H1 (cell line): ENCODE measurements around the gene DDX19B. TPM values are rescaled to one million over a fixed set of nuclear protein-coding genes. Genes with fewer than 3 reads are reported as not detected.
A peak's percentile ranks its signal among the peaks of the same experiment; 100 is the strongest.

Source experiments
- CTCF ChIA-PET: fragments of 300-600 bp; sonication (Branson Sonifier 250); formaldehyde crosslinking; loops from one replicate; lab custom pipeline; 2021; ENCODE audit not compliant: partially characterized antibody; lab: Charles Lee
- POLR2A ChIA-PET: fragments of 300-600 bp; sonication (Branson Sonifier 250); formaldehyde crosslinking; loops from one replicate; lab custom pipeline; 2021; ENCODE audit warnings: inconsistent platforms; ENCODE audit not compliant: partially characterized antibody; lab: Charles Lee
- DNase-seq, 2 experiments: peaks; one replicate each; pipeline versions ENCODE4 v3.0.0 to v3.0.0-alpha.2; 2010 to 2022; ENCODE audit warnings: low spot score in 2 of 2, low read depth in 1 of 2, mixed read lengths in 1 of 2
- FAIRE-seq: peaks from 2 replicates; lab custom pipeline; 2011; peaks lifted over from hg19 to GRCh38; lab: Jason Lieb, UNC
- H2AFZ ChIP-seq: 2 replicates; pipeline ENCODE4 v1.8.1; 2012; ENCODE audit warnings: low read length, inconsistent platforms
- H2AK5ac ChIP-seq: 2 replicates; pipeline ENCODE4 v1.6.1; 2013; ENCODE audit warnings: low read depth, low read length
- H2BK120ac ChIP-seq: replicated peaks from 2 replicates; pipeline ENCODE3; 2013; ENCODE audit warnings: low read depth, low read length, inconsistent platforms
- H2BK12ac ChIP-seq: 2 replicates; pipeline ENCODE4 v1.6.1; 2013; ENCODE audit warnings: low read depth, low read length
- H2BK15ac ChIP-seq: 2 replicates; pipeline ENCODE4 v1.6.1; 2013; ENCODE audit warnings: low read length
- H2BK20ac ChIP-seq: 2 replicates; pipeline ENCODE4 v1.6.1; 2013; ENCODE audit warnings: low read length
- H2BK5ac ChIP-seq: 2 replicates; pipeline ENCODE4 v1.6.1; 2013; ENCODE audit warnings: low read depth, low read length
- H3K14ac ChIP-seq: 2 replicates; pipeline ENCODE4 v1.6.1; 2013; ENCODE audit warnings: inconsistent platforms; ENCODE audit not compliant: insufficient read length
- H3K18ac ChIP-seq: 2 replicates; pipeline ENCODE4 v1.6.1; 2013; ENCODE audit warnings: low read length; ENCODE audit errors: extremely low read depth
- H3K23ac ChIP-seq: 2 replicates; pipeline ENCODE4 v1.6.1; 2013; ENCODE audit warnings: inconsistent platforms; ENCODE audit not compliant: insufficient read length
- H3K23me2 ChIP-seq: 2 replicates; pipeline ENCODE4 v1.6.1; 2013; ENCODE audit warnings: low read depth, low read length
- H3K27ac ChIP-seq: 2 replicates; pipeline ENCODE4 v1.6.1; 2011; ENCODE audit warnings: low read depth, low read length, inconsistent platforms
- H3K27me3 ChIP-seq, 4 experiments: replicated peaks in 1 of 4; 1 replicate in 1 of 4; 2 replicates in 3 of 4; pipeline versions ENCODE4 v1.6.1 to v1.8.1; 2011 to 2013; ENCODE audit warnings: low read length in 3 of 4, mild to moderate bottlenecking in 3 of 4, inconsistent platforms in 2 of 4, mixed read lengths in 2 of 4, moderate library complexity in 1 of 4; ENCODE audit not compliant: control insufficient read depth in 3 of 4, insufficient read depth in 3 of 4; ENCODE audit errors: extremely low read depth in 1 of 4
- H3K36me3 ChIP-seq, 4 experiments: 2 replicates each; pipeline versions ENCODE4 v1.6.1 to v1.8.1; 2011 to 2013; ENCODE audit warnings: mild to moderate bottlenecking in 4 of 4, low read length in 3 of 4, moderate library complexity in 2 of 4, control low read depth in 1 of 4, inconsistent platforms in 1 of 4; ENCODE audit not compliant: insufficient read depth in 4 of 4, control insufficient read depth in 2 of 4
- H3K4ac ChIP-seq: replicated peaks from 2 replicates; pipeline ENCODE3; 2013; ENCODE audit warnings: low read length, low read depth, mixed read lengths, inconsistent platforms; ENCODE audit not compliant: insufficient read length
- H3K4me1 ChIP-seq, 4 experiments: replicated peaks in 1 of 4; 1 replicate in 1 of 4; 2 replicates in 3 of 4; pipeline versions ENCODE4 v1.6.1 to v1.8.1; 2011 to 2013; ENCODE audit warnings: low read length in 3 of 4, inconsistent platforms in 2 of 4, mixed read lengths in 1 of 4; ENCODE audit not compliant: insufficient read depth in 4 of 4, control insufficient read depth in 3 of 4
- H3K4me2 ChIP-seq, 2 experiments: 2 replicates each; pipeline versions ENCODE4 v1.6.1 to v1.8.1; 2011 to 2013; ENCODE audit warnings: low read depth in 2 of 2, low read length in 2 of 2, control low read depth in 1 of 2, inconsistent platforms in 1 of 2, mild to moderate bottlenecking in 1 of 2; ENCODE audit not compliant: insufficient read depth in 1 of 2
- H3K4me3 ChIP-seq, 4 experiments: fragments of 200-600, 300-600 bp in 1 of 4; sonication (generic), shearing (Covaris generic), sonication (Bioruptor Twin) in 1 of 4; 2 replicates each; pipeline versions ENCODE4 v1.5.1 to v1.8.1; 2011 to 2016; ENCODE audit warnings: low read length in 4 of 4, low read depth in 3 of 4, control low read depth in 2 of 4, inconsistent platforms in 2 of 4, mild to moderate bottlenecking in 2 of 4, mixed read lengths in 1 of 4, moderate library complexity in 1 of 4; ENCODE audit not compliant: insufficient read depth in 2 of 4; ENCODE audit errors: extremely low read depth in 1 of 4
- H3K56ac ChIP-seq: replicated peaks from 2 replicates; pipeline ENCODE3; 2013; ENCODE audit warnings: low read depth, mild to moderate bottlenecking, mixed read lengths, low read length, inconsistent platforms; ENCODE audit not compliant: insufficient read length
- H3K79me1 ChIP-seq: 2 replicates; pipeline ENCODE4 v1.6.1; 2013; ENCODE audit warnings: low read depth, low read length, control low read depth
- H3K79me2 ChIP-seq, 2 experiments: 2 replicates each; pipeline versions ENCODE4 v1.6.1 to v1.8.1; 2012 to 2013; ENCODE audit warnings: low read length in 2 of 2, mild to moderate bottlenecking in 2 of 2, inconsistent platforms in 1 of 2; ENCODE audit not compliant: insufficient read depth in 2 of 2, control insufficient read depth in 1 of 2
- H3K9ac ChIP-seq, 4 experiments: replicated peaks in 1 of 4; 1 replicate in 1 of 4; 2 replicates in 3 of 4; pipeline versions ENCODE4 v1.6.1 to v1.8.1; 2011 to 2013; ENCODE audit warnings: low read depth in 3 of 4, low read length in 3 of 4, control low read depth in 2 of 4, mild to moderate bottlenecking in 2 of 4, moderate library complexity in 2 of 4, inconsistent platforms in 1 of 4; ENCODE audit errors: extremely low read depth in 1 of 4
- H3K9me3 ChIP-seq, 2 experiments: 2 replicates each; pipeline versions ENCODE4 v1.6.1 to v1.8.1; 2012 to 2013; ENCODE audit warnings: mild to moderate bottlenecking in 2 of 2, moderate library complexity in 2 of 2, control low read depth in 1 of 2, inconsistent platforms in 1 of 2, low read depth in 1 of 2, low read length in 1 of 2, mixed read lengths in 1 of 2; ENCODE audit not compliant: insufficient read depth in 2 of 2
- H4K20me1 ChIP-seq, 2 experiments: replicated peaks in 1 of 2; 2 replicates each; pipeline versions ENCODE3 to v1.8.1; 2011 to 2013; ENCODE audit warnings: inconsistent platforms in 2 of 2, low read length in 2 of 2, mild to moderate bottlenecking in 1 of 2; ENCODE audit not compliant: insufficient read depth in 2 of 2, control insufficient read depth in 1 of 2
- H4K5ac ChIP-seq: 2 replicates; pipeline ENCODE4 v1.6.1; 2013; ENCODE audit warnings: low read length, low read depth, mixed read lengths, inconsistent platforms; ENCODE audit not compliant: insufficient read length
- H4K8ac ChIP-seq: 2 replicates; pipeline ENCODE4 v1.8.0; 2013; ENCODE audit warnings: mild to moderate bottlenecking, moderate library complexity, low read length, inconsistent platforms; ENCODE audit not compliant: insufficient read depth; ENCODE audit errors: extremely low read depth
- H4K91ac ChIP-seq: replicated peaks from 2 replicates; pipeline ENCODE3; 2013; ENCODE audit warnings: low read length, mixed read lengths, inconsistent platforms; ENCODE audit not compliant: insufficient read length
- ASH2L ChIP-seq: fragments of 200-600, 300-600 bp; sonication (generic); IDR thresholded peaks from one replicate; pipeline ENCODE4 v1.7.1; 2017; ENCODE audit warnings: low read length
- CHD2 ChIP-seq: IDR thresholded peaks from 2 replicates; pipeline ENCODE4 v1.6.1; 2012; ENCODE audit warnings: low read length, improper control_type of control experiment
- JUND ChIP-seq: IDR thresholded peaks from 2 replicates; pipeline ENCODE4 v1.6.1; 2011; ENCODE audit warnings: mild to moderate bottlenecking, improper control_type of control experiment, low read length
- KDM1A ChIP-seq: fragments of 200-600, 300-600 bp; sonication (generic); IDR thresholded peaks from 2 replicates; pipeline ENCODE4 v1.7.1; 2016; ENCODE audit warnings: mild to moderate bottlenecking, low read length, borderline replicate concordance
- KDM4A ChIP-seq: IDR thresholded peaks from one replicate; pipeline ENCODE4 v1.7.1; 2012; ENCODE audit warnings: low read depth, mild to moderate bottlenecking, moderate library complexity, low read length, inconsistent platforms; ENCODE audit not compliant: severe bottlenecking
- PHF8 ChIP-seq: fragments of 200-600 bp; sonication (generic); conservative IDR thresholded peaks from 2 replicates; pipeline ENCODE4 v1.7.1; 2012; ENCODE audit warnings: low read depth, mild to moderate bottlenecking, inconsistent platforms, low read length, moderate library complexity
- POLR2AphosphoS5 ChIP-seq: IDR thresholded peaks from 2 replicates; pipeline ENCODE4 v1.6.1; 2011; ENCODE audit warnings: low read depth, low read length
- RBBP5 ChIP-seq: IDR thresholded peaks from 2 replicates; pipeline ENCODE4 v1.7.1; 2012; ENCODE audit warnings: low read depth, mild to moderate bottlenecking, inconsistent platforms, low read length, moderate library complexity, borderline replicate concordance
- TAF1 ChIP-seq: IDR thresholded peaks from 2 replicates; pipeline ENCODE4 v1.6.1; 2011; ENCODE audit warnings: mild to moderate bottlenecking, low read depth, low read length
- ZNF274 ChIP-seq: IDR thresholded peaks from 2 replicates; pipeline ENCODE4 v1.7.0; 2012; ENCODE audit warnings: low read length, borderline replicate concordance; ENCODE audit errors: extremely low read depth
- WGBS, 2 experiments: shearing (Covaris generic) in 1 of 2; methylation state at CpG; one replicate each; pipeline versions ENCODE4 v1.1.6 to v1.1.7; 2013 to 2015; ENCODE audit warnings: low lambda C conversion rate in 2 of 2, mixed read lengths in 2 of 2, inconsistent platforms in 1 of 2, low coverage in 1 of 2, missing lambda C conversion rate in 1 of 2; ENCODE audit not compliant: insufficient replicate concordance in 2 of 2, insufficient coverage in 1 of 2, insufficient read length in 1 of 2; ENCODE audit errors: extremely low coverage in 1 of 2, missing lambda C conversion rate in 1 of 2; 5-methylcytosine and 5-hydroxymethylcytosine counted together
- polyA plus RNA-seq, 7 experiments: library from polyadenylated mRNA; depleted of rRNA in 3 of 7; stranded (reverse) in 5 of 7; unstranded in 2 of 7; fragments of >200 nt in 5 of 7; fragments of 200-250 nt in 2 of 7; gene quantifications; 1 replicate in 5 of 7; 2 replicates in 1 of 7; 4 replicates in 1 of 7; pipeline versions ENCODE4 v1.2.1 to v1.2.3, GENCODE V29; 2011 to 2013; ENCODE audit warnings: missing spikeins in 2 of 7, mixed read lengths in 2 of 7
- total RNA-seq: library from RNA; stranded (reverse); fragmentation: NEBNext Ultra II Directional; extraction: Animal tissue kit (Norgen Biotek cat#: 25700); gene quantifications from 2 replicates; pipeline ENCODE4 v1.2.1, GENCODE V29; 2021

DDX19B gene
- total and polyA plus RNA-seq, 2 of the 8 experiments (the other 6 are each of a cell fraction or from before 2014, with no cell fraction given) = 40.5 to 42.7 TPM

GRCh38 chr16:70253291-70254106 is 45.5 kb upstream of the DDX19B start:
- CTCF ChIA-PET = interaction anchor here (0.7 to 8.3 kb wide), 14 partner anchors 10 to 476 kb away, joined by 3 to 67 read pairs (median 4); partner anchors contain the start of genes AARS1 and DDX19B
- Histone ChIP-seq H3K23me2 (peaks cover 3% of the 10 kb centered on the region; the same call in 1 of the 2 replicates), H3K36me3 (peaks cover 39 to 65% (median 59%) of the 10 kb centered on the region in 4 experiments)
- TF ChIP-seq CHD2 (no peak), KDM1A (no peak), POLR2AphosphoS5 (0 out of 2 replicates have a peak, but pooled peaks have one; percentile 20), KDM4A (no peak), ASH2L (no peak), JUND (no peak), PHF8 (no peak), RBBP5 (no peak), ZNF274 (no peak), TAF1 (no peak)

More at GRCh38 chr16:70253291-70254106, 45.5 kb upstream of the DDX19B start:
- H3K4me2 ChIP-seq = no peak overlapping the region
- H4K91ac ChIP-seq = no peak overlapping the region
- H3K9ac ChIP-seq = no peak overlapping the region
- no peak overlapping the region for H4K5ac ChIP-seq
- no peak overlapping the region for H3K23ac ChIP-seq
- H3K14ac ChIP-seq = no peak overlapping the region
- peak in 1 of 2 experiments; percentile 81 for DNase-seq
- no peaks in the 10 kb centered on the region for H3K27me3 ChIP-seq
- H3K9me3 ChIP-seq = no peaks in the 10 kb centered on the region
- FAIRE-seq = no peak
- H2BK12ac ChIP-seq = no peak overlapping the region
- H3K4ac ChIP-seq = no peak overlapping the region
- no peak overlapping the region for H2AFZ ChIP-seq
- no peak overlapping the region for H2BK15ac ChIP-seq
- 94% methylated on average over 16 of the region's 16 CpGs; no CpG with 5 or more reads in 1 of the 2 experiments for WGBS, 2 experiments
- peaks cover 5% of the 10 kb centered on the region for H3K79me1 ChIP-seq
- H3K4me3 ChIP-seq = no peak overlapping the region
- POLR2A ChIA-PET = interaction anchor here (0.6 to 12.3 kb wide), 4 partner anchors 10 to 139 kb away, joined by 3 to 414 read pairs (median 34); partner anchors contain the start of gene AARS1
- H4K8ac ChIP-seq = peak overlapping the region; percentile 84
- no peak overlapping the region; the same call in none of the 2 replicates for H2BK5ac ChIP-seq
- no peak overlapping the region for H3K56ac ChIP-seq
- H2BK20ac ChIP-seq = no peak overlapping the region
- H2BK120ac ChIP-seq = no peak overlapping the region
- no peaks in the 10 kb centered on the region; a peak in 2 of 7 replicates for H3K4me1 ChIP-seq
- no peak overlapping the region for H2AK5ac ChIP-seq
- H3K27ac ChIP-seq = no peak overlapping the region
- peaks cover 7 to 21% of the 10 kb centered on the region in 2 experiments for H4K20me1 ChIP-seq
- H3K79me2 ChIP-seq = peaks cover 0 to 20% of the 10 kb centered on the region in 2 experiments; a peak in 2 of 4 replicates
- no peak overlapping the region for H3K18ac ChIP-seq
